OCI-LY1 (cell line): ENCODE results near the gene WBP4.
"Not testable (repeated sequence)": the region's sequence is repeated elsewhere in the genome, so short reads cannot be mapped to it uniquely, and the experiment has no call there.

Experiments
- CTCF ChIP-seq: fragments of 200-600 bp; sonication (generic), shearing (Covaris generic); IDR thresholded peaks from 2 replicates; pipeline ENCODE4 v1.5.1; 2017; ENCODE audit warnings: mild to moderate bottlenecking, antibody characterized with exemption, low read length, moderate library complexity, mixed read lengths
- EZH2 ChIP-seq: fragments of 200-600 bp; sonication (generic), shearing (Covaris generic); IDR thresholded peaks from 2 replicates; pipeline ENCODE4 v1.8.0; 2017; ENCODE audit warnings: borderline replicate concordance, mixed run types, mild to moderate bottlenecking, antibody characterized with exemption, low read length, moderate library complexity, mixed read lengths

GRCh38 chr13:41131660-41132511, 70.6 kb downstream of the WBP4 start:
- not testable (repeated sequence) for TF ChIP-seq CTCF, EZH2
